CD4-positive, alpha-beta T cell (primary cell): ENCODE data around the gene TACC3. TPM values are rescaled to one million over a fixed set of nuclear protein-coding genes. Genes with fewer than 3 reads are reported as not detected.

Experiments
- ATAC-seq: fragments of 200-7000 bp; cut with Tn5 transposase; one replicate; pipeline ENCODE4 v1.10.0; 2022; ENCODE audit warnings: mild to moderate bottlenecking; ENCODE audit not compliant: poor library complexity
- CTCF ChIA-PET: fragments of 350-600 bp; sonication (Branson Sonifier 250); formaldehyde crosslinking; loops from one replicate; lab custom pipeline; 2021; ENCODE audit warnings: antibody characterized with exemption, inconsistent platforms; lab: Charles Lee
- POLR2A ChIA-PET: fragments of 350-600 bp; sonication (Branson Sonifier 250); formaldehyde crosslinking; loops from one replicate; lab custom pipeline; 2021; ENCODE audit warnings: antibody characterized with exemption, inconsistent platforms; lab: Charles Lee
- DNase-seq, 14 experiments: peaks; one replicate each; pipeline ENCODE4 v3.0.0-alpha.2; 2013 to 2020; ENCODE audit warnings: mixed read lengths in 2 of 14
- H3K27ac ChIP-seq, 2 donors: one replicate each; pipeline versions ENCODE4 v1.5.1 to v1.7.0; 2013; ENCODE audit warnings: low read length in 2 of 2, low read depth in 1 of 2, mild to moderate bottlenecking in 1 of 2
- H3K27me3 ChIP-seq, 2 experiments: 1 replicate in 1 of 2; 2 replicates in 1 of 2; pipeline versions ENCODE4 v1.6.1 to v1.7.0; 2013; ENCODE audit warnings: low read length in 2 of 2, control low read depth in 1 of 2, mild to moderate bottlenecking in 1 of 2, moderate library complexity in 1 of 2; ENCODE audit not compliant: insufficient read depth in 2 of 2, control insufficient read depth in 1 of 2
- H3K36me3 ChIP-seq: one replicate; pipeline ENCODE4 v1.6.1; 2013; ENCODE audit warnings: low read length, control low read depth; ENCODE audit not compliant: insufficient read depth
- H3K4me1 ChIP-seq: one replicate; pipeline ENCODE4 v1.6.1; 2013; ENCODE audit warnings: low read length, control low read depth; ENCODE audit not compliant: insufficient read depth
- H3K4me3 ChIP-seq: one replicate; pipeline ENCODE4 v1.5.1; 2013; ENCODE audit warnings: mild to moderate bottlenecking, low read length, moderate library complexity
- H3K9me3 ChIP-seq, 2 experiments: 1 replicate in 1 of 2; 2 replicates in 1 of 2; pipeline versions ENCODE4 v1.6.1 to v1.7.0; 2013; ENCODE audit warnings: low read length in 2 of 2, mild to moderate bottlenecking in 2 of 2, control low read depth in 1 of 2, moderate library complexity in 1 of 2; ENCODE audit not compliant: control insufficient read depth in 1 of 2, insufficient read depth in 1 of 2
- H3K27ac Mint-ChIP-seq: one replicate; pipeline ENCODE4 v1.8.0; 2020; ENCODE audit warnings: mixed read lengths
- H3K27me3 Mint-ChIP-seq: one replicate; pipeline ENCODE4 v1.8.0; 2021; ENCODE audit warnings: mixed read lengths
- H3K36me3 Mint-ChIP-seq: one replicate; pipeline ENCODE4 v1.8.0; 2021; ENCODE audit warnings: low read depth, mixed read lengths
- H3K4me1 Mint-ChIP-seq: one replicate; pipeline ENCODE4 v1.8.0; 2021; ENCODE audit warnings: low read depth, mixed read lengths
- H3K4me3 Mint-ChIP-seq: one replicate; pipeline ENCODE4 v1.8.0; 2020; ENCODE audit warnings: mild to moderate bottlenecking, mixed read lengths
- H3K9me3 Mint-ChIP-seq: one replicate; pipeline ENCODE4 v1.8.0; 2020; ENCODE audit warnings: mixed read lengths
- intact Hi-C, 2 experiments: fragments of 100-400 bp; cut with DNase I in 1 of 2; cut with micrococcal nuclease in 1 of 2; formaldehyde crosslinking; loops; one replicate each; pipeline versions ENCODE4 v1.15.1 to v1.9.0; 2023 to 2025; cut with DNase I, micrococcal nuclease
- total RNA-seq, 174 experiments: library from RNA in 2 of 174; stranded (reverse) in 2 of 174; gene quantifications; one replicate each; pipeline ENCODE4 v1.2.3 and lab custom pipeline; 2021 to 2026
- TF ChIP-seq, protein P1 (sequence below): fragments of 200-600 bp; IDR thresholded peaks from one replicate; pipeline ENCODE4 v1.8.0; 2022; ENCODE audit warnings: antibody characterized with exemption, mild to moderate bottlenecking

Gene TACC3
- total RNA-seq, 2 experiments from 2014 or later = 123 TPM

DNA sequence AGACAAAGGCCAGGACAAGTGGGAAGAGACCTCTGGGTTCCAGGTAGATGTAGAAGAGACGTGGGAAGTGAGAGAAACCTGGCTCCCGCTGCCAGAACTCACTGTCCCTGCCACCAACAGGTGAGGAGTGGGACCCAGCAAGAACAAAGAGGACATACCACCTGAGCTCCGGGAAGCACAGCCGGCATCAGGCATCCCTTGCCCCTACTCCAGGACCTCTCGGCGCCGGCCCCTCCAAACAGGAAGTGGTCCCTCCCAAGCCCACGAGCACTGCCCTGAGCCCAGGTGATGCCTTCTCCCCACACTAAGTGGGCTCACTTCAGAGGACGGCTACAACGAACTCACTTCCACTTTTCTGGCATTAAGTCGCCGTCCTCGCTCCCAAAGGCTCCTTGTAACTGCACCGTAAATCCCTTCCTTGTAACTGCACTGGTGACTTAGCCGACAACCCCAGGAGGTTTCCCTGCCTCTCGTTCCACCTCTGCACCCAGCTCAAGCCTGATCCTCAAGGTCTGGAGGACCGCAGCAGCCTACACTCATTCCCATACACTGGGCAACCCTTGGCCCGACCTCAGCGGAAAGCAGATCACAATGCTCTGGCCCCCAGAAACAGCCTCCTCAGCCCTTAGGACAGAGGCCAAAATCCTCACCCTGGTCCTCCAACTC, 46.1 kb upstream of the TACC3 start:
- no peak for DNase-seq
- Histone ChIP-seq H3K4me3 (no peak overlapping the region), H3K9me3 (peaks cover 0 to 8% of the 10 kb centered on the region in 2 experiments), H3K36me3 (no peaks in the 10 kb centered on the region), H3K27me3 (no peaks in the 10 kb centered on the region), H3K27ac (no peak overlapping the region), H3K4me1 (no peaks in the 10 kb centered on the region)
- ChIA-PET CTCF (no interaction called here), POLR2A (no interaction called here)
- TF ChIP-seq, protein P1, sequence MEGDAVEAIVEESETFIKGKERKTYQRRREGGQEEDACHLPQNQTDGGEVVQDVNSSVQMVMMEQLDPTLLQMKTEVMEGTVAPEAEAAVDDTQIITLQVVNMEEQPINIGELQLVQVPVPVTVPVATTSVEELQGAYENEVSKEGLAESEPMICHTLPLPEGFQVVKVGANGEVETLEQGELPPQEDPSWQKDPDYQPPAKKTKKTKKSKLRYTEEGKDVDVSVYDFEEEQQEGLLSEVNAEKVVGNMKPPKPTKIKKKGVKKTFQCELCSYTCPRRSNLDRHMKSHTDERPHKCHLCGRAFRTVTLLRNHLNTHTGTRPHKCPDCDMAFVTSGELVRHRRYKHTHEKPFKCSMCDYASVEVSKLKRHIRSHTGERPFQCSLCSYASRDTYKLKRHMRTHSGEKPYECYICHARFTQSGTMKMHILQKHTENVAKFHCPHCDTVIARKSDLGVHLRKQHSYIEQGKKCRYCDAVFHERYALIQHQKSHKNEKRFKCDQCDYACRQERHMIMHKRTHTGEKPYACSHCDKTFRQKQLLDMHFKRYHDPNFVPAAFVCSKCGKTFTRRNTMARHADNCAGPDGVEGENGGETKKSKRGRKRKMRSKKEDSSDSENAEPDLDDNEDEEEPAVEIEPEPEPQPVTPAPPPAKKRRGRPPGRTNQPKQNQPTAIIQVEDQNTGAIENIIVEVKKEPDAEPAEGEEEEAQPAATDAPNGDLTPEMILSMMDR = no peak
- Mint-ChIP-seq H3K36me3 (no peaks in the 10 kb centered on the region), H3K4me1 (no peaks in the 10 kb centered on the region), H3K4me3 (no peak overlapping the region), H3K9me3 (no peaks in the 10 kb centered on the region), H3K27ac (no peak overlapping the region), H3K27me3 (no peaks in the 10 kb centered on the region)
- no peak for ATAC-seq
- intact Hi-C loops = no loop called here

DNA sequence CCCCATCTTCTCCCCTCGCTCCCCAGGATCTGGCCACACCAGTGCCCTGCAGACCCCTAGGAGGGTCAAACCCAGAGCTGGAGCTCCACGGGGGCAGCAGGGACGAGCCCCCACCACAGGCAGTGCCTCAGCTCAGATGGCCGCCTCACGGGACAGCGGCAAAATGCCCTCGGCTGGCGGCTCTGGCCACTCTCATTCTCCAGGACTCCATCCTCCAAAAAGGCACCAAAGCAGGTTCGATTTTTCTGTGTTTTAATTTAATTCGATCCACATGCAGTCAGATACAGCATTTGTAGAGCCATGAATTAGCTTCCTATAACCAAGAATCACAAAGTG, 45.6 kb upstream of the TACC3 start:
- intact Hi-C loops = no loop called here
- Mint-ChIP-seq H3K36me3 (no peaks in the 10 kb centered on the region), H3K4me3 (no peak overlapping the region), H3K27ac (no peak overlapping the region), H3K9me3 (no peaks in the 10 kb centered on the region), H3K27me3 (no peaks in the 10 kb centered on the region), H3K4me1 (no peaks in the 10 kb centered on the region)
- Histone ChIP-seq H3K9me3 (peaks cover 0 to 6% of the 10 kb centered on the region in 2 experiments), H3K27me3 (no peaks in the 10 kb centered on the region), H3K36me3 (no peaks in the 10 kb centered on the region), H3K4me1 (no peaks in the 10 kb centered on the region), H3K4me3 (no peak overlapping the region), H3K27ac (no peak overlapping the region)
- ChIA-PET CTCF (no interaction called here), POLR2A (no interaction called here)
- TF ChIP-seq, protein P1 = no peak
- ATAC-seq (no peak), DNase-seq (no peak)

DNA sequence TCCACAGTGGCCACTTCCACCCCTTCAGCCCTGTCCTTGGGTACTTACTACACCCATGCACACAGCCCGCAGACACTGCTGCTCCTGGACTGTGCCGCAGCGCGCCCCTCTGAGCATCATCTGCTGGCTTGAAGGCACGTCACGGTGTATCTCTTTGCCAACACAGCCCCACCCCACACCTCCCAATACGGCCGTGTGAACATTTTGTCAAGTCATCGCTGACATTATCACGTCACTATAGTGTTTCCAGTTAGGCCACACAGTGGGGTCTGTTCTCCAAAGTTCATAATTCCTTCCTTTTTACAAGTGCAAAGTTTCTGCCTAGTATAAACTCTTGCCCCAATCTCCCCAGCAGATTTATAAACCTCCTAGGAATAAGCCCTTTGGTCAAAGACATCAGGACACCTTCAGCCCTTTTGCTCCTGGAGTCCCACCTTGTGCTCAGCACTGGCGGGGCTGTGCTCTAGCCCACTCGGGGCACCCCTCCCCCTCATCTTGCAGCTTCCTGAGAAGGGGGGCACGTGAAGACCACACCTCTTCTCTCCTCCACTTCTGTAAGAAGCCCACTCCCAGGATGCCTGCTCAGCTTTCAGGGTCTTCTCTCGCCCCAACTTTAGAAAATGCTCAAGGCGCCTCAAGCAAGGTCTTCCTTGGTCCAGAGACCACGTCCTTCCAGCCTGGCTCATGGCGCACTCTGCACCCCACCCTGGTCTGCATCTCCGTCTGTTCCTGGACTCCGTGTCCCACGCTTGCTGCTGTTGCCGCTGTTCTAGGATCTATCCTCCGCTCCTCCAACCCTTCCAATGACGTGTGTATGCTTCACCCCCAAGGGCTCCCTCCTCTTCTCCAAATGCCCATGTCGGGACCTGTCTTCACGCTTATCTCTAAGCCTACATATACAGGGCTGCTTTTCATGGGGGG, 44.5 kb upstream of the TACC3 start:
- DNase-seq = no peak
- H3K9me3 Mint-ChIP-seq = no peaks in the 10 kb centered on the region

More for the DNA sequence above, 44.5 kb upstream of the TACC3 start:
- ChIA-PET POLR2A (no interaction called here), CTCF (no interaction called here)
- no peaks in the 10 kb centered on the region for H3K27me3 Mint-ChIP-seq
- Histone ChIP-seq H3K9me3 (no peaks in the 10 kb centered on the region), H3K4me1 (no peaks in the 10 kb centered on the region), H3K27ac (no peak overlapping the region), H3K4me3 (no peak overlapping the region), H3K36me3 (no peaks in the 10 kb centered on the region), H3K27me3 (no peaks in the 10 kb centered on the region)
- no peaks in the 10 kb centered on the region for H3K36me3 Mint-ChIP-seq
- intact Hi-C loops = no loop called here
- no peak overlapping the region for H3K4me3 Mint-ChIP-seq
- TF ChIP-seq, protein P1 = no peak
- no peak for ATAC-seq
- no peak overlapping the region for H3K27ac Mint-ChIP-seq
- no peaks in the 10 kb centered on the region for H3K4me1 Mint-ChIP-seq
